Glutamatergic neuron (in vitro differentiated cells): ENCODE measurements around the gene PTPRR. TPM values are rescaled to one million over a fixed set of nuclear protein-coding genes. Genes with fewer than 3 reads are reported as not detected.

ENCODE experiments used
- DNase-seq: peaks from one replicate; pipeline ENCODE4 v3.0.0; 2022
- H3K27ac Mint-ChIP-seq: one replicate; pipeline ENCODE4 v1.8.0; 2020; ENCODE audit warnings: mild to moderate bottlenecking, mixed read lengths, inconsistent platforms; ENCODE audit not compliant: unreplicated experiment
- H3K27me3 Mint-ChIP-seq: one replicate; pipeline ENCODE4 v1.8.0; 2020; ENCODE audit warnings: mild to moderate bottlenecking, moderate library complexity, mixed read lengths, inconsistent platforms; ENCODE audit not compliant: unreplicated experiment
- H3K36me3 Mint-ChIP-seq: one replicate; pipeline ENCODE4 v1.8.0; 2020; ENCODE audit warnings: mild to moderate bottlenecking, mixed read lengths, inconsistent platforms; ENCODE audit not compliant: unreplicated experiment
- H3K4me1 Mint-ChIP-seq: one replicate; pipeline ENCODE4 v1.8.0; 2020; ENCODE audit warnings: mild to moderate bottlenecking, low read depth, mixed read lengths, inconsistent platforms; ENCODE audit not compliant: unreplicated experiment
- H3K4me3 Mint-ChIP-seq: one replicate; pipeline ENCODE4 v1.8.0; 2020; ENCODE audit warnings: mild to moderate bottlenecking, mixed read lengths, inconsistent platforms; ENCODE audit not compliant: unreplicated experiment
- H3K9me3 Mint-ChIP-seq: one replicate; pipeline ENCODE4 v1.8.0; 2020; ENCODE audit warnings: mild to moderate bottlenecking, moderate library complexity, mixed read lengths, inconsistent platforms; ENCODE audit not compliant: unreplicated experiment
- total RNA-seq: library from RNA; stranded (reverse); fragmentation: NEBNext Ultra II Directional; extraction: Animal tissue kit (Norgen Biotek cat#: 25700); gene quantifications from one replicate; pipeline ENCODE4 v1.2.1, GENCODE V29; 2021; ENCODE audit not compliant: unreplicated experiment
- TF ChIP-seq, protein P1 (sequence below): fragments of 200-600 bp; sonication (generic); IDR thresholded peaks from one replicate; pipeline ENCODE4 v1.5.0; 2021; ENCODE audit not compliant: partially characterized antibody, unreplicated experiment

PTPRR gene
- total RNA-seq, 1 donor from 2014 or later: 0.34 TPM

DNA sequence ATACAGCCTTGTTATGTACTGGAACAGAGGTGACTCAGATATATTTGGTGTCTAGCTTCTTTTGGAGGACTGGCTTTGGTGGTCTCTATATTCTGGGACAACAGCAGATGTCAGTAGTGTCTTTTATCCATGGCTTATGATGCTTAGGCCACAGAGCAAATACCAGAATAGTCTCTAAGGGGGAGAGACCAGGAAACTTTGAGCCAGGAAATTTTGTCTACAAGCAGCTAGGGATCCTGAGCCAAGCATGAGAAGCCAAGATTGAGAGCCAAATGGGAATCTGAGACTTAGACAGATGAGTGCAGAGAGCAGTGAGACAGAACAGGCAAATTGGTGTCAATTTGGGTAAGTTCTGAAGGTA lies 28.4 kb upstream of the PTPRR start:
- Mint-ChIP-seq H3K9me3 (no peaks in the 10 kb centered on the region), H3K36me3 (no peaks in the 10 kb centered on the region), H3K27me3 (no peaks in the 10 kb centered on the region), H3K4me1 (no peaks in the 10 kb centered on the region), H3K27ac (no peak overlapping the region), H3K4me3 (no peak overlapping the region)
- TF ChIP-seq, protein P1, sequence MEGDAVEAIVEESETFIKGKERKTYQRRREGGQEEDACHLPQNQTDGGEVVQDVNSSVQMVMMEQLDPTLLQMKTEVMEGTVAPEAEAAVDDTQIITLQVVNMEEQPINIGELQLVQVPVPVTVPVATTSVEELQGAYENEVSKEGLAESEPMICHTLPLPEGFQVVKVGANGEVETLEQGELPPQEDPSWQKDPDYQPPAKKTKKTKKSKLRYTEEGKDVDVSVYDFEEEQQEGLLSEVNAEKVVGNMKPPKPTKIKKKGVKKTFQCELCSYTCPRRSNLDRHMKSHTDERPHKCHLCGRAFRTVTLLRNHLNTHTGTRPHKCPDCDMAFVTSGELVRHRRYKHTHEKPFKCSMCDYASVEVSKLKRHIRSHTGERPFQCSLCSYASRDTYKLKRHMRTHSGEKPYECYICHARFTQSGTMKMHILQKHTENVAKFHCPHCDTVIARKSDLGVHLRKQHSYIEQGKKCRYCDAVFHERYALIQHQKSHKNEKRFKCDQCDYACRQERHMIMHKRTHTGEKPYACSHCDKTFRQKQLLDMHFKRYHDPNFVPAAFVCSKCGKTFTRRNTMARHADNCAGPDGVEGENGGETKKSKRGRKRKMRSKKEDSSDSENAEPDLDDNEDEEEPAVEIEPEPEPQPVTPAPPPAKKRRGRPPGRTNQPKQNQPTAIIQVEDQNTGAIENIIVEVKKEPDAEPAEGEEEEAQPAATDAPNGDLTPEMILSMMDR: no peak
- DNase-seq: no peak

GRCh38 chr12:70948236-70948975 lies 27.9 kb upstream of the PTPRR start:
- H3K27me3 Mint-ChIP-seq: no peaks in the 10 kb centered on the region
- H3K9me3 Mint-ChIP-seq: no peaks in the 10 kb centered on the region
- TF ChIP-seq, protein P1: no peak
- H3K4me3 Mint-ChIP-seq: no peak overlapping the region
- H3K4me1 Mint-ChIP-seq: no peaks in the 10 kb centered on the region
- H3K36me3 Mint-ChIP-seq: no peaks in the 10 kb centered on the region
- DNase-seq: no peak
- no peak overlapping the region for H3K27ac Mint-ChIP-seq

DNA sequence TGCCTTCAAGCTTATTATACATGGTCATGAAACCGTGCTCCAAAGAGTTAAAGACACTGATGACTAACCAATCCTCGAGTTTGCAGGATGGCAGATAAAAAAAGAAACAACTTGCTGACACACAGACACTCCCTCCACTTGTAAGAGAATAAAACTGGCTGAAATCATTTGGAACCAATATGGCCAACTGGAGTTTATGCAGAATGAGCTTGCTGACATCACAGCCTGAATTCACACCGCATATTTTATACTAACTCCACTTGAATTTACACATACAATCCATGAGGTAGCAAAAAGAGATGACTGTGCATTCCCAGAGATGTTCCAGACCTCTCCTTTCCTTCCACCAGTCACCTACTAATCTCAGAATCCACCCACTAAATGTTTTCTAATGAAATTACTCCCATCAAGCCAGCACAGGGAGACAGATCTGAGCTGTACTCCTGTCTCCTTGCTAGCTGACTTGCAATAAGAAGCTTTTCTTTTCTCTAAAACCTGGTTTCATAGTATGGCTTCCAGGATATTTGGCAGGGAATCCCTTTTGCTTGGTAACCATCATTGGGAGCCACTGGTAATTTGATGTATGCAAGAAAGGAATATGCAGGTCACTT lies 15.8 kb upstream of the PTPRR start:
- no peak overlapping the region for H3K27ac Mint-ChIP-seq
- TF ChIP-seq, protein P1: no peak
- H3K36me3 Mint-ChIP-seq: no peaks in the 10 kb centered on the region
- no peak for DNase-seq
- H3K9me3 Mint-ChIP-seq: peaks cover 1% of the 10 kb centered on the region
- H3K27me3 Mint-ChIP-seq: no peaks in the 10 kb centered on the region
- H3K4me3 Mint-ChIP-seq: no peak overlapping the region
- H3K4me1 Mint-ChIP-seq: no peaks in the 10 kb centered on the region

- Mint-ChIP-seq H3K4me1 (no peaks in the 10 kb centered on the region), H3K27me3 (no peaks in the 10 kb centered on the region), H3K36me3 (no peaks in the 10 kb centered on the region), H3K4me3 (no peak overlapping the region), H3K9me3 (peaks cover 1% of the 10 kb centered on the region), H3K27ac (no peak overlapping the region)
- TF ChIP-seq, protein P1: no peak
- no peak for DNase-seq
These were observed 12.6 kb upstream of the PTPRR start for GRCh38 chr12:70933133-70933532.

- H3K9me3 Mint-ChIP-seq: peaks cover 1% of the 10 kb centered on the region
- H3K36me3 Mint-ChIP-seq: no peaks in the 10 kb centered on the region
- no peak overlapping the region for H3K27ac Mint-ChIP-seq
- H3K4me3 Mint-ChIP-seq: no peak overlapping the region
- TF ChIP-seq, protein P1: no peak
- H3K27me3 Mint-ChIP-seq: no peaks in the 10 kb centered on the region
- no peaks in the 10 kb centered on the region for H3K4me1 Mint-ChIP-seq
- no peak for DNase-seq
These were observed 8.5 kb upstream of the PTPRR start for GRCh38 chr12:70929029-70929428.
